SK-N-MC (cell line): ENCODE results near the gene BST1.

Experiments
- EZH2 ChIP-seq: fragments of 200-600 bp; sonication (generic); IDR thresholded peaks from one replicate; pipeline ENCODE4 v1.6.1; 2017; ENCODE audit warnings: antibody characterized with exemption
- FOXP2 ChIP-seq: optimal IDR thresholded peaks from 2 replicates; pipeline ENCODE3; 2011; ENCODE audit warnings: mild to moderate bottlenecking, moderate library complexity; ENCODE audit not compliant: insufficient read depth; ENCODE audit errors: extremely low read length, control extremely low read depth
- POLR2AphosphoS5 ChIP-seq: IDR thresholded peaks from 2 replicates; pipeline ENCODE4 v1.6.1; 2012; ENCODE audit warnings: mild to moderate bottlenecking, low read depth, low read length, borderline replicate concordance

- TF ChIP-seq POLR2AphosphoS5 (no peak), EZH2 (no peak), FOXP2 (no peak)
Observed at GRCh38 chr4:15779809-15780208, 76.9 kb downstream of the BST1 start.
